H1 (cell line): ENCODE data around the gene DDX3X. TPM values are rescaled to one million over a fixed set of nuclear protein-coding genes. Genes with fewer than 3 reads are reported as not detected.
"Not testable (repeated sequence)": the region's sequence is repeated elsewhere in the genome, so short reads cannot be mapped to it uniquely, and the experiment has no call there.

Experiments
- CTCF ChIA-PET: fragments of 300-600 bp; sonication (Branson Sonifier 250); formaldehyde crosslinking; loops from one replicate; lab custom pipeline; 2021; ENCODE audit not compliant: partially characterized antibody; lab: Charles Lee
- POLR2A ChIA-PET: fragments of 300-600 bp; sonication (Branson Sonifier 250); formaldehyde crosslinking; loops from one replicate; lab custom pipeline; 2021; ENCODE audit warnings: inconsistent platforms; ENCODE audit not compliant: partially characterized antibody; lab: Charles Lee
- DNase-seq, 2 experiments: peaks; one replicate each; pipeline versions ENCODE4 v3.0.0 to v3.0.0-alpha.2; 2010 to 2022; ENCODE audit warnings: low spot score in 2 of 2, low read depth in 1 of 2, mixed read lengths in 1 of 2
- FAIRE-seq: peaks from 2 replicates; lab custom pipeline; 2011; peaks lifted over from hg19 to GRCh38; lab: Jason Lieb, UNC
- H2AFZ ChIP-seq: 2 replicates; pipeline ENCODE4 v1.8.1; 2012; ENCODE audit warnings: low read length, inconsistent platforms
- H2AK5ac ChIP-seq: 2 replicates; pipeline ENCODE4 v1.6.1; 2013; ENCODE audit warnings: low read depth, low read length
- H2BK120ac ChIP-seq: replicated peaks from 2 replicates; pipeline ENCODE3; 2013; ENCODE audit warnings: low read depth, low read length, inconsistent platforms
- H2BK12ac ChIP-seq: 2 replicates; pipeline ENCODE4 v1.6.1; 2013; ENCODE audit warnings: low read depth, low read length
- H2BK15ac ChIP-seq: 2 replicates; pipeline ENCODE4 v1.6.1; 2013; ENCODE audit warnings: low read length
- H2BK20ac ChIP-seq: 2 replicates; pipeline ENCODE4 v1.6.1; 2013; ENCODE audit warnings: low read length
- H2BK5ac ChIP-seq: 2 replicates; pipeline ENCODE4 v1.6.1; 2013; ENCODE audit warnings: low read depth, low read length
- H3K14ac ChIP-seq: 2 replicates; pipeline ENCODE4 v1.6.1; 2013; ENCODE audit warnings: inconsistent platforms; ENCODE audit not compliant: insufficient read length
- H3K18ac ChIP-seq: 2 replicates; pipeline ENCODE4 v1.6.1; 2013; ENCODE audit warnings: low read length; ENCODE audit errors: extremely low read depth
- H3K23ac ChIP-seq: 2 replicates; pipeline ENCODE4 v1.6.1; 2013; ENCODE audit warnings: inconsistent platforms; ENCODE audit not compliant: insufficient read length
- H3K23me2 ChIP-seq: 2 replicates; pipeline ENCODE4 v1.6.1; 2013; ENCODE audit warnings: low read depth, low read length
- H3K27ac ChIP-seq: 2 replicates; pipeline ENCODE4 v1.6.1; 2011; ENCODE audit warnings: low read depth, low read length, inconsistent platforms
- H3K27me3 ChIP-seq, 4 experiments: replicated peaks in 1 of 4; 1 replicate in 1 of 4; 2 replicates in 3 of 4; pipeline versions ENCODE4 v1.6.1 to v1.8.1; 2011 to 2013; ENCODE audit warnings: low read length in 3 of 4, mild to moderate bottlenecking in 3 of 4, inconsistent platforms in 2 of 4, mixed read lengths in 2 of 4, moderate library complexity in 1 of 4; ENCODE audit not compliant: control insufficient read depth in 3 of 4, insufficient read depth in 3 of 4; ENCODE audit errors: extremely low read depth in 1 of 4
- H3K36me3 ChIP-seq, 4 experiments: 2 replicates each; pipeline versions ENCODE4 v1.6.1 to v1.8.1; 2011 to 2013; ENCODE audit warnings: mild to moderate bottlenecking in 4 of 4, low read length in 3 of 4, moderate library complexity in 2 of 4, control low read depth in 1 of 4, inconsistent platforms in 1 of 4; ENCODE audit not compliant: insufficient read depth in 4 of 4, control insufficient read depth in 2 of 4
- H3K4ac ChIP-seq: replicated peaks from 2 replicates; pipeline ENCODE3; 2013; ENCODE audit warnings: low read length, low read depth, mixed read lengths, inconsistent platforms; ENCODE audit not compliant: insufficient read length
- H3K4me1 ChIP-seq, 4 experiments: replicated peaks in 1 of 4; 1 replicate in 1 of 4; 2 replicates in 3 of 4; pipeline versions ENCODE4 v1.6.1 to v1.8.1; 2011 to 2013; ENCODE audit warnings: low read length in 3 of 4, inconsistent platforms in 2 of 4, mixed read lengths in 1 of 4; ENCODE audit not compliant: insufficient read depth in 4 of 4, control insufficient read depth in 3 of 4
- H3K4me2 ChIP-seq, 2 experiments: 2 replicates each; pipeline versions ENCODE4 v1.6.1 to v1.8.1; 2011 to 2013; ENCODE audit warnings: low read depth in 2 of 2, low read length in 2 of 2, control low read depth in 1 of 2, inconsistent platforms in 1 of 2, mild to moderate bottlenecking in 1 of 2; ENCODE audit not compliant: insufficient read depth in 1 of 2
- H3K4me3 ChIP-seq, 4 experiments: fragments of 200-600, 300-600 bp in 1 of 4; sonication (generic), shearing (Covaris generic), sonication (Bioruptor Twin) in 1 of 4; 2 replicates each; pipeline versions ENCODE4 v1.5.1 to v1.8.1; 2011 to 2016; ENCODE audit warnings: low read length in 4 of 4, low read depth in 3 of 4, control low read depth in 2 of 4, inconsistent platforms in 2 of 4, mild to moderate bottlenecking in 2 of 4, mixed read lengths in 1 of 4, moderate library complexity in 1 of 4; ENCODE audit not compliant: insufficient read depth in 2 of 4; ENCODE audit errors: extremely low read depth in 1 of 4
- H3K56ac ChIP-seq: replicated peaks from 2 replicates; pipeline ENCODE3; 2013; ENCODE audit warnings: low read depth, mild to moderate bottlenecking, mixed read lengths, low read length, inconsistent platforms; ENCODE audit not compliant: insufficient read length
- H3K79me1 ChIP-seq: 2 replicates; pipeline ENCODE4 v1.6.1; 2013; ENCODE audit warnings: low read depth, low read length, control low read depth
- H3K79me2 ChIP-seq, 2 experiments: 2 replicates each; pipeline versions ENCODE4 v1.6.1 to v1.8.1; 2012 to 2013; ENCODE audit warnings: low read length in 2 of 2, mild to moderate bottlenecking in 2 of 2, inconsistent platforms in 1 of 2; ENCODE audit not compliant: insufficient read depth in 2 of 2, control insufficient read depth in 1 of 2
- H3K9ac ChIP-seq, 4 experiments: replicated peaks in 1 of 4; 1 replicate in 1 of 4; 2 replicates in 3 of 4; pipeline versions ENCODE4 v1.6.1 to v1.8.1; 2011 to 2013; ENCODE audit warnings: low read depth in 3 of 4, low read length in 3 of 4, control low read depth in 2 of 4, mild to moderate bottlenecking in 2 of 4, moderate library complexity in 2 of 4, inconsistent platforms in 1 of 4; ENCODE audit errors: extremely low read depth in 1 of 4
- H3K9me3 ChIP-seq, 2 experiments: 2 replicates each; pipeline versions ENCODE4 v1.6.1 to v1.8.1; 2012 to 2013; ENCODE audit warnings: mild to moderate bottlenecking in 2 of 2, moderate library complexity in 2 of 2, control low read depth in 1 of 2, inconsistent platforms in 1 of 2, low read depth in 1 of 2, low read length in 1 of 2, mixed read lengths in 1 of 2; ENCODE audit not compliant: insufficient read depth in 2 of 2
- H4K20me1 ChIP-seq, 2 experiments: replicated peaks in 1 of 2; 2 replicates each; pipeline versions ENCODE3 to v1.8.1; 2011 to 2013; ENCODE audit warnings: inconsistent platforms in 2 of 2, low read length in 2 of 2, mild to moderate bottlenecking in 1 of 2; ENCODE audit not compliant: insufficient read depth in 2 of 2, control insufficient read depth in 1 of 2
- H4K5ac ChIP-seq: 2 replicates; pipeline ENCODE4 v1.6.1; 2013; ENCODE audit warnings: low read length, low read depth, mixed read lengths, inconsistent platforms; ENCODE audit not compliant: insufficient read length
- H4K8ac ChIP-seq: 2 replicates; pipeline ENCODE4 v1.8.0; 2013; ENCODE audit warnings: mild to moderate bottlenecking, moderate library complexity, low read length, inconsistent platforms; ENCODE audit not compliant: insufficient read depth; ENCODE audit errors: extremely low read depth
- H4K91ac ChIP-seq: replicated peaks from 2 replicates; pipeline ENCODE3; 2013; ENCODE audit warnings: low read length, mixed read lengths, inconsistent platforms; ENCODE audit not compliant: insufficient read length
- WGBS, 2 experiments: shearing (Covaris generic) in 1 of 2; methylation state at CpG; one replicate each; pipeline versions ENCODE4 v1.1.6 to v1.1.7; 2013 to 2015; ENCODE audit warnings: low lambda C conversion rate in 2 of 2, mixed read lengths in 2 of 2, inconsistent platforms in 1 of 2, low coverage in 1 of 2, missing lambda C conversion rate in 1 of 2; ENCODE audit not compliant: insufficient replicate concordance in 2 of 2, insufficient coverage in 1 of 2, insufficient read length in 1 of 2; ENCODE audit errors: extremely low coverage in 1 of 2, missing lambda C conversion rate in 1 of 2; 5-methylcytosine and 5-hydroxymethylcytosine counted together
- polyA plus RNA-seq, 7 experiments: library from polyadenylated mRNA; depleted of rRNA in 3 of 7; stranded (reverse) in 5 of 7; unstranded in 2 of 7; fragments of >200 nt in 5 of 7; fragments of 200-250 nt in 2 of 7; gene quantifications; 1 replicate in 5 of 7; 2 replicates in 1 of 7; 4 replicates in 1 of 7; pipeline versions ENCODE4 v1.2.1 to v1.2.3, GENCODE V29; 2011 to 2013; ENCODE audit warnings: missing spikeins in 2 of 7, mixed read lengths in 2 of 7
- total RNA-seq: library from RNA; stranded (reverse); fragmentation: NEBNext Ultra II Directional; extraction: Animal tissue kit (Norgen Biotek cat#: 25700); gene quantifications from 2 replicates; pipeline ENCODE4 v1.2.1, GENCODE V29; 2021

DDX3X gene
- total and polyA plus RNA-seq, 2 of the 8 experiments (the other 6 are each of a cell fraction or from before 2014, with no cell fraction given), result 39.4 to 291 TPM

GRCh38 chrX:41316266-41316665 is 17.7 kb upstream of the DDX3X start:
- H2BK120ac ChIP-seq, FAIRE-seq, H2AK5ac ChIP-seq, H3K56ac ChIP-seq, H2BK5ac ChIP-seq, H3K23ac ChIP-seq, H3K4ac ChIP-seq, H3K27ac ChIP-seq, H3K4me1 ChIP-seq, H3K79me2 ChIP-seq, H2BK12ac ChIP-seq, H3K9me3 ChIP-seq, H3K18ac ChIP-seq, H4K5ac ChIP-seq, H2AFZ ChIP-seq, POLR2A ChIA-PET, H3K79me1 ChIP-seq, H3K9ac ChIP-seq, H3K14ac ChIP-seq, H3K36me3 ChIP-seq, H3K4me2 ChIP-seq, H3K4me3 ChIP-seq, H4K91ac ChIP-seq, H3K27me3 ChIP-seq, H3K23me2 ChIP-seq, DNase-seq, H4K8ac ChIP-seq, H2BK15ac ChIP-seq, H4K20me1 ChIP-seq, H2BK20ac ChIP-seq: not testable (repeated sequence)
- CTCF ChIA-PET, result interaction anchor here (0.6 kb wide), 1 partner anchor 117 kb away, joined by 3 read pairs; no protein-coding TSS in a partner anchor
- 90% methylated on average over 2 of the region's 2 CpGs; no CpG with 5 or more reads in 1 of the 2 experiments for WGBS, 2 experiments
